Smooth muscle cell (in vitro differentiated cells): ENCODE measurements around the gene CHMP6. TPM values are rescaled to one million over a fixed set of nuclear protein-coding genes. Genes with fewer than 3 reads are reported as not detected.
"Not testable (repeated sequence)": the region's sequence is repeated elsewhere in the genome, so short reads cannot be mapped to it uniquely, and the experiment has no call there.

Experiments used
- DNase-seq: peaks from one replicate; lab custom pipeline; 2025; ENCODE audit not compliant: unreplicated experiment; lab: John Stamatoyannopoulos, UW
- H2AFZ ChIP-seq: fragments of 200-600 bp; sonication (generic); 2 replicates; pipeline ENCODE4 v1.6.0; 2016; ENCODE audit warnings: antibody characterized with exemption, low read depth, mild to moderate bottlenecking
- H3F3A ChIP-seq: fragments of 200-600 bp; sonication (generic); 2 replicates; pipeline ENCODE4 v1.6.0; 2017; ENCODE audit warnings: antibody characterized with exemption, low read depth
- H3K27ac ChIP-seq: fragments of 200-600 bp; sonication (generic); 2 replicates; pipeline ENCODE4 v1.5.1; 2016; ENCODE audit warnings: low read depth, mild to moderate bottlenecking
- H3K27me3 ChIP-seq: fragments of 200-600 bp; sonication (generic); 2 replicates; pipeline ENCODE4 v1.6.1; 2016; ENCODE audit warnings: low read depth, mild to moderate bottlenecking
- H3K36me3 ChIP-seq: fragments of 200-600 bp; sonication (generic); 2 replicates; pipeline ENCODE4 v1.5.1; 2016; ENCODE audit warnings: low read depth
- H3K4me1 ChIP-seq: fragments of 200-600 bp; sonication (generic); 2 replicates; pipeline ENCODE4 v1.5.1; 2016; ENCODE audit warnings: low read depth
- H3K4me2 ChIP-seq: fragments of 200-600 bp; sonication (generic); 2 replicates; pipeline ENCODE4 v1.6.0; 2016; ENCODE audit warnings: mild to moderate bottlenecking
- H3K4me3 ChIP-seq: fragments of 200-600 bp; sonication (generic); 2 replicates; pipeline ENCODE4 v1.5.1; 2016; ENCODE audit warnings: mild to moderate bottlenecking
- H3K79me2 ChIP-seq: fragments of 200-600 bp; sonication (generic); 2 replicates; pipeline ENCODE4 v1.6.0; 2016; ENCODE audit warnings: low read depth, mild to moderate bottlenecking
- H3K9ac ChIP-seq: fragments of 200-600 bp; sonication (generic); 2 replicates; pipeline ENCODE4 v1.6.0; 2016; ENCODE audit warnings: low read depth
- H3K9me3 ChIP-seq: fragments of 200-600 bp; sonication (generic); replicated peaks from 2 replicates; pipeline ENCODE4 v1.5.1; 2016; ENCODE audit warnings: low read depth
- H4K20me1 ChIP-seq: fragments of 200-600 bp; sonication (generic); 2 replicates; pipeline ENCODE4 v1.6.0; 2016; ENCODE audit warnings: low read depth
- WGBS: methylation state at CpG from one replicate; pipeline ENCODE4 v1.1.7; 2016; ENCODE audit warnings: low lambda C conversion rate; 5-methylcytosine and 5-hydroxymethylcytosine counted together
- polyA plus RNA-seq: library from polyadenylated mRNA; unstranded; fragments of >200 nt; fragmentation: Nextera tagmentation; extraction: Ambion mirVana; gene quantifications from 2 replicates; pipeline ENCODE4 v1.2.1, GENCODE V29; 2016
- total RNA-seq: library from RNA; depleted of rRNA; stranded (reverse); fragments of >200 nt; gene quantifications from 2 replicates; pipeline ENCODE4 v1.2.3, GENCODE V29; 2014
- TF ChIP-seq, protein P1 (sequence below): fragments of 200-600 bp; sonication (generic); IDR thresholded peaks from 2 replicates; pipeline ENCODE4 v1.5.1; 2017; ENCODE audit warnings: borderline replicate concordance, mild to moderate bottlenecking, antibody characterized with exemption; ENCODE audit not compliant: insufficient read depth, poor library complexity, severe bottlenecking

The CHMP6 gene
- total and polyA plus RNA-seq, 2 experiments from 2014 or later: 5.8 to 21.5 TPM

DNA sequence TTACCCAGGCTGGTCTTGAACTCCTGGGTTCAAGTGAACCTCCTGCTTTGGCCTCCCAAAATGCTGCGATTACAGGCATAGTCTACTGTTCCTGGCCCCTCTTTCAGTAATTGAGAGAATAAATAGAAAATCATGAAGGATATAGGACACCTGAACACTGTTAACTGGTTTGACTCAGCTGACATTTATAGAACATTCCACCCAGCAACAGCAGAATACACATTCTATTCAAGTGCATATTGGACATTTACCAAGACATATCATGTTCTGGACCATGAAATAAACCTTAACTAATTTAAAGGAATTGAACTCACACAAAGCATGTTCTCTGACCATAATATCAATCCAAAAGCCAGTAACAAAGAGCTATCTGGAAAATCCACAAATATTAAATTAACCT, 23.5 kb downstream of the CHMP6 start:
- H3K4me3 ChIP-seq: no peak overlapping the region
- no peak overlapping the region for H2AFZ ChIP-seq
- H3K36me3 ChIP-seq: no peaks in the 10 kb centered on the region
- H4K20me1 ChIP-seq: no peaks in the 10 kb centered on the region
- no peak overlapping the region for H3K9ac ChIP-seq
- no peaks in the 10 kb centered on the region for H3K27me3 ChIP-seq
- WGBS: 94% methylated on average over 1 of the region's 1 CpG
- no peak for DNase-seq
- H3K4me2 ChIP-seq: no peak overlapping the region
- H3K9me3 ChIP-seq: peaks cover 3% of the 10 kb centered on the region
- peaks cover 10% of the 10 kb centered on the region for H3F3A ChIP-seq
- no peak overlapping the region for H3K27ac ChIP-seq
- H3K4me1 ChIP-seq: peaks cover 13% of the 10 kb centered on the region
- no peaks in the 10 kb centered on the region for H3K79me2 ChIP-seq
- TF ChIP-seq, protein P1, sequence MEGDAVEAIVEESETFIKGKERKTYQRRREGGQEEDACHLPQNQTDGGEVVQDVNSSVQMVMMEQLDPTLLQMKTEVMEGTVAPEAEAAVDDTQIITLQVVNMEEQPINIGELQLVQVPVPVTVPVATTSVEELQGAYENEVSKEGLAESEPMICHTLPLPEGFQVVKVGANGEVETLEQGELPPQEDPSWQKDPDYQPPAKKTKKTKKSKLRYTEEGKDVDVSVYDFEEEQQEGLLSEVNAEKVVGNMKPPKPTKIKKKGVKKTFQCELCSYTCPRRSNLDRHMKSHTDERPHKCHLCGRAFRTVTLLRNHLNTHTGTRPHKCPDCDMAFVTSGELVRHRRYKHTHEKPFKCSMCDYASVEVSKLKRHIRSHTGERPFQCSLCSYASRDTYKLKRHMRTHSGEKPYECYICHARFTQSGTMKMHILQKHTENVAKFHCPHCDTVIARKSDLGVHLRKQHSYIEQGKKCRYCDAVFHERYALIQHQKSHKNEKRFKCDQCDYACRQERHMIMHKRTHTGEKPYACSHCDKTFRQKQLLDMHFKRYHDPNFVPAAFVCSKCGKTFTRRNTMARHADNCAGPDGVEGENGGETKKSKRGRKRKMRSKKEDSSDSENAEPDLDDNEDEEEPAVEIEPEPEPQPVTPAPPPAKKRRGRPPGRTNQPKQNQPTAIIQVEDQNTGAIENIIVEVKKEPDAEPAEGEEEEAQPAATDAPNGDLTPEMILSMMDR: no peak

DNA sequence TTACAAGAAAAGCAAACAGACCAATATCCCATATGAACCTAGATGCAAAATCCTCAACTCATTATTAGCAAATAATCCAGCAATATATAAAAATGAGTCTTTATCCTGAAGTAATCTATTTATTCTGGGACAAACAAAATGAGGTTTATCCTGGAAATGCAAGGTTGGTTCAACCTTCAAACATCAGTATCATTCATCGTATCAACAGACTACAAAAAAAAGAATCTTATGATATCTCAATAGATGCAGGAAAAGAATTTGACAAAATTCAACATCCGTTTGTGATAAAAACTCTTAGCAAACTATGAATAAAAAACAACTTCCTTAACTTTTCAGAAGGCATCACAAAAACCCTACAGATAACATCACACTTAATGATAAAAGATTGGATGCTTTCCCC, 24.9 kb downstream of the CHMP6 start:
- WGBS: 91% methylated on average over 2 of the region's 2 CpGs
- TF ChIP-seq, protein P1: no peak

GRCh38 chr17:81017330-81017729, 25.7 kb downstream of the CHMP6 start:
- H4K20me1 ChIP-seq, DNase-seq, H3K27ac ChIP-seq, H3K27me3 ChIP-seq, H3K79me2 ChIP-seq, H3F3A ChIP-seq, H3K4me2 ChIP-seq, H3K36me3 ChIP-seq, H3K9me3 ChIP-seq, H2AFZ ChIP-seq, H3K9ac ChIP-seq, H3K4me3 ChIP-seq: not testable (repeated sequence)
- WGBS: 98% methylated on average over 4 of the region's 4 CpGs
- H3K4me1 ChIP-seq: peaks cover 13% of the 10 kb centered on the region

More for the DNA sequence above, 24.9 kb downstream of the CHMP6 start:
- Histone ChIP-seq H3K4me3 (no peak overlapping the region), H3K4me1 (peaks cover 13% of the 10 kb centered on the region), H3K9ac (no peak overlapping the region), H3K36me3 (no peaks in the 10 kb centered on the region), H3K9me3 (no peaks in the 10 kb centered on the region), H3K27ac (no peak overlapping the region), H3K27me3 (no peaks in the 10 kb centered on the region), H3K79me2 (no peaks in the 10 kb centered on the region), H4K20me1 (no peaks in the 10 kb centered on the region), H2AFZ (no peak overlapping the region), H3F3A (peaks cover 10% of the 10 kb centered on the region), H3K4me2 (no peak overlapping the region)
- no peak for DNase-seq

GRCh38 chr17:81018044-81018802, 26.6 kb downstream of the CHMP6 start:
- Histone ChIP-seq H3K27me3 (no peaks in the 10 kb centered on the region), H4K20me1 (no peaks in the 10 kb centered on the region), H3K79me2 (no peaks in the 10 kb centered on the region), H3K9ac (no peak overlapping the region), H3K4me3 (peak overlapping the region; percentile 26), H3K36me3 (no peaks in the 10 kb centered on the region), H3F3A (peaks cover 10% of the 10 kb centered on the region), H3K9me3 (no peaks in the 10 kb centered on the region), H2AFZ (peak overlapping the region; percentile 92), H3K27ac (peak overlapping the region; percentile 64), H3K4me1 (peaks cover 13% of the 10 kb centered on the region), H3K4me2 (peak overlapping the region; percentile 83)
- no peak for DNase-seq
- WGBS: 53% methylated on average over 29 of the region's 29 CpGs
- TF ChIP-seq, protein P1: no peak
